IMR-90 (cell line): ENCODE data around the gene UBL4B. TPM values are rescaled to one million over a fixed set of nuclear protein-coding genes. Genes with fewer than 3 reads are reported as not detected.

Experiments
- ATAC-seq: fragments of 200-7000 bp; cut with Tn5 transposase; 2 replicates; pipeline ENCODE4 v1.9.1; 2020; ENCODE audit warnings: low read depth, mild to moderate bottlenecking, moderate library complexity
- BruUV-seq: library from RNA; stranded (reverse); fragments of 400-500 nt; replicated peaks from 2 replicates; lab custom pipeline; 2021; lab: Mats Ljungman, UMichigan
- CTCF ChIA-PET: fragments of 300-600 bp; formaldehyde crosslinking; extraction: SDS; loops from one replicate; lab custom pipeline; 2021; ENCODE audit warnings: antibody characterized with exemption; lab: Yijun Ruan, JAX
- POLR2A ChIA-PET: fragments of 300-600 bp; sonication (Branson Sonifier 250); formaldehyde crosslinking; loops from one replicate; lab custom pipeline; 2022; ENCODE audit warnings: antibody characterized with exemption; ENCODE audit not compliant: unreplicated experiment; lab: Charles Lee
- DNase-seq: peaks from one replicate; pipeline ENCODE4 v3.0.0; 2013
- H2AFZ ChIP-seq: replicated peaks from 2 replicates; pipeline ENCODE3; 2013; ENCODE audit warnings: low read length, mild to moderate bottlenecking; ENCODE audit not compliant: poor library complexity
- H2AK5ac ChIP-seq: 2 replicates; pipeline ENCODE4 v1.6.1; 2013; ENCODE audit warnings: low read depth, low read length, inconsistent platforms
- H2AK9ac ChIP-seq: replicated peaks from 2 replicates; pipeline ENCODE3; 2013; ENCODE audit warnings: mild to moderate bottlenecking, low read depth, low read length, moderate library complexity; ENCODE audit not compliant: poor library complexity
- H2BK120ac ChIP-seq: 2 replicates; pipeline ENCODE4 v1.6.1; 2013; ENCODE audit warnings: low read depth, low read length, inconsistent platforms
- H2BK15ac ChIP-seq: 3 replicates; pipeline ENCODE4 v1.6.1; 2013; ENCODE audit warnings: low read depth, low read length, inconsistent platforms
- H2BK20ac ChIP-seq: 2 replicates; pipeline ENCODE4 v1.6.1; 2013; ENCODE audit warnings: low read depth, mild to moderate bottlenecking, inconsistent platforms, low read length, moderate library complexity
- H2BK5ac ChIP-seq: 2 replicates; pipeline ENCODE4 v1.6.1; 2013; ENCODE audit warnings: mild to moderate bottlenecking, low read depth, low read length, inconsistent platforms; ENCODE audit not compliant: poor library complexity, severe bottlenecking
- H3K14ac ChIP-seq: replicated peaks from 2 replicates; pipeline ENCODE4 v1.6.1; 2013; ENCODE audit warnings: low read depth, low read length, inconsistent platforms
- H3K18ac ChIP-seq: 2 replicates; pipeline ENCODE4 v1.6.1; 2013; ENCODE audit warnings: low read depth, low read length, control low read depth
- H3K23ac ChIP-seq: 2 replicates; pipeline ENCODE4 v1.6.1; 2013; ENCODE audit warnings: low read depth, low read length, inconsistent platforms
- H3K27ac ChIP-seq: 2 replicates; pipeline ENCODE4 v1.5.1; 2013; ENCODE audit warnings: mild to moderate bottlenecking, control low read depth, low read length; ENCODE audit not compliant: insufficient read depth
- H3K27me3 ChIP-seq: 2 replicates; pipeline ENCODE4 v1.6.1; 2013; ENCODE audit warnings: low read length; ENCODE audit not compliant: control insufficient read depth, insufficient read depth
- H3K36me3 ChIP-seq: 2 replicates; pipeline ENCODE4 v1.6.1; 2013; ENCODE audit warnings: low read length, mixed read lengths; ENCODE audit not compliant: control insufficient read depth, insufficient read depth
- H3K4ac ChIP-seq: 2 replicates; pipeline ENCODE4 v1.6.1; 2013; ENCODE audit warnings: low read depth, low read length, inconsistent platforms
- H3K4me1 ChIP-seq: 2 replicates; pipeline ENCODE4 v1.6.1; 2013; ENCODE audit warnings: low read length, mixed read lengths; ENCODE audit not compliant: control insufficient read depth, insufficient read depth
- H3K4me2 ChIP-seq: 2 replicates; pipeline ENCODE4 v1.6.1; 2013; ENCODE audit warnings: low read depth, mild to moderate bottlenecking, control low read depth, low read length, moderate library complexity
- H3K4me3 ChIP-seq: 2 replicates; pipeline ENCODE4 v1.5.1; 2013; ENCODE audit warnings: low read depth, mild to moderate bottlenecking, control low read depth, low read length, moderate library complexity; ENCODE audit not compliant: insufficient read depth
- H3K56ac ChIP-seq: 2 replicates; pipeline ENCODE4 v1.6.1; 2013; ENCODE audit warnings: low read length, inconsistent platforms; ENCODE audit not compliant: insufficient read depth; ENCODE audit errors: extremely low read depth
- H3K79me1 ChIP-seq, 2 experiments: 2 replicates each; pipeline ENCODE4 v1.6.1; 2013; ENCODE audit warnings: low read length in 2 of 2, inconsistent platforms in 1 of 2, low read depth in 1 of 2
- H3K9ac ChIP-seq: 2 replicates; pipeline ENCODE4 v1.6.1; 2013; ENCODE audit warnings: low read depth, low read length, control low read depth
- H3K9me1 ChIP-seq: 2 replicates; pipeline ENCODE4 v1.6.1; 2013; ENCODE audit warnings: low read length, inconsistent platforms; ENCODE audit not compliant: insufficient read depth
- H3K9me3 ChIP-seq: 2 replicates; pipeline ENCODE4 v1.6.1; 2013; ENCODE audit warnings: low read length; ENCODE audit not compliant: control insufficient read depth, insufficient read depth
- H4K20me1 ChIP-seq: 2 replicates; pipeline ENCODE4 v1.6.1; 2013; ENCODE audit warnings: low read length, inconsistent platforms; ENCODE audit not compliant: insufficient read depth
- H4K5ac ChIP-seq: 2 replicates; pipeline ENCODE4 v1.6.1; 2013; ENCODE audit warnings: mild to moderate bottlenecking, low read depth, low read length, control low read depth
- H4K8ac ChIP-seq, 2 experiments: 2 replicates each; pipeline ENCODE4 v1.6.1; 2013; ENCODE audit warnings: low read depth in 2 of 2, low read length in 2 of 2, control low read depth in 1 of 2, inconsistent platforms in 1 of 2
- H4K91ac ChIP-seq: 2 replicates; pipeline ENCODE4 v1.6.1; 2013; ENCODE audit warnings: low read depth, low read length, inconsistent platforms; ENCODE audit not compliant: insufficient read depth
- CEBPB ChIP-seq: IDR thresholded peaks from 2 replicates; pipeline ENCODE4 v1.6.1; 2012; ENCODE audit warnings: low read depth, low read length, improper control_type of control experiment
- CHD1 ChIP-seq: IDR thresholded peaks from 2 replicates; pipeline ENCODE4 v1.6.1; 2012; ENCODE audit warnings: low read depth, low read length, improper control_type of control experiment
- FOS ChIP-seq: fragments of 150-350 bp; IDR thresholded peaks from 2 replicates; pipeline ENCODE4 v1.6.1; 2016; ENCODE audit warnings: low read depth, low read length
- MAZ ChIP-seq: IDR thresholded peaks from 2 replicates; pipeline ENCODE4 v1.6.1; 2012; ENCODE audit warnings: low read depth, mild to moderate bottlenecking, low read length, improper control_type of control experiment, moderate library complexity, borderline replicate concordance
- MXI1 ChIP-seq: IDR thresholded peaks from 2 replicates; pipeline ENCODE4 v1.6.1; 2012; ENCODE audit warnings: low read depth, mild to moderate bottlenecking, low read length, moderate library complexity, borderline replicate concordance
- NFE2L2 ChIP-seq: fragments of 150-350 bp; IDR thresholded peaks from 2 replicates; pipeline ENCODE4 v1.6.1; 2016; ENCODE audit warnings: low read depth, mild to moderate bottlenecking, low read length
- POLR2A ChIP-seq: IDR thresholded peaks from 2 replicates; pipeline ENCODE4 v1.6.1; 2012; ENCODE audit warnings: mild to moderate bottlenecking, low read depth, low read length
- SMC3 ChIP-seq: fragments of 150-350 bp; IDR thresholded peaks from 2 replicates; pipeline ENCODE4 v1.6.1; 2016; ENCODE audit warnings: low read depth, mild to moderate bottlenecking, antibody characterized with exemption, low read length, moderate library complexity
- USF2 ChIP-seq: fragments of 150-350 bp; IDR thresholded peaks from 2 replicates; pipeline ENCODE4 v1.6.1; 2017; ENCODE audit warnings: mild to moderate bottlenecking, antibody characterized with exemption, low read length, low read depth
- WGBS, 2 experiments: methylation state at CpG; one replicate each; pipeline versions ENCODE4 v1.1.5 to v1.1.7; 2013; ENCODE audit warnings: missing lambda C conversion rate in 2 of 2; ENCODE audit not compliant: insufficient read length in 1 of 2; ENCODE audit errors: extremely low coverage in 2 of 2; 5-methylcytosine and 5-hydroxymethylcytosine counted together
- dilution Hi-C: fragments of 300-500 bp; cut with HindIII; formaldehyde crosslinking; loops from one replicate; pipeline ENCODE4 v1.14.3; 2018; ENCODE audit warnings: low sequenced_read_pairs; ENCODE audit not compliant: unreplicated experiment
- in situ Hi-C: fragments of 300-500 bp; cut with MboI; formaldehyde crosslinking; loops from 3 replicates; pipeline ENCODE4 v1.14.3; 2019; ENCODE audit warnings: low sequenced_read_pairs, inconsistent platforms, mixed read lengths
- intact Hi-C: fragments of 100-400 bp; cut with micrococcal nuclease; formaldehyde crosslinking; loops from 2 replicates; pipeline ENCODE4 v1.10.0; 2022
- polyA plus RNA-seq, 3 experiments: library from polyadenylated mRNA; depleted of rRNA; stranded (reverse); fragments of >200 nt; gene quantifications; 2 replicates each; pipeline ENCODE4 v1.2.3, GENCODE V29; 2012; ENCODE audit warnings: low replicate concordance in 1 of 3
- total RNA-seq: library from RNA; depleted of rRNA; stranded (reverse); fragments of >200 nt; gene quantifications from 2 replicates; pipeline ENCODE4 v1.2.3, GENCODE V29; 2012

UBL4B gene
- total and polyA plus RNA-seq, 2 of the 4 experiments (the other 2 are of a cell fraction) = not detected

- Histone ChIP-seq H3K18ac (no peak overlapping the region), H3K9me1 (no peaks in the 10 kb centered on the region), H2BK5ac (no peak overlapping the region), H3K23ac (no peak overlapping the region; the same call in 1 of the 2 replicates), H3K14ac (no peak overlapping the region), H2AK9ac (no peak overlapping the region), H2BK120ac (no peak overlapping the region), H3K4me1 (no peaks in the 10 kb centered on the region), H3K36me3 (no peaks in the 10 kb centered on the region), H4K8ac (no peak overlapping the region), H4K5ac (no peak overlapping the region), H3K79me1 (no peaks in the 10 kb centered on the region), H3K4ac (no peak overlapping the region), H3K27me3 (peaks cover 67% of the 10 kb centered on the region), H2BK15ac (no peak overlapping the region), H4K91ac (no peak overlapping the region), H2AK5ac (no peak overlapping the region), H3K27ac (no peak overlapping the region), H3K9me3 (no peaks in the 10 kb centered on the region), H4K20me1 (no peaks in the 10 kb centered on the region), H3K9ac (no peak overlapping the region), H2BK20ac (no peak overlapping the region), H2AFZ (no peak overlapping the region), H3K56ac (no peak overlapping the region), H3K4me3 (no peak overlapping the region), H3K4me2 (no peak overlapping the region)
- CTCF ChIA-PET = no interaction called here
- dilution Hi-C loops = no loop called here
- intact Hi-C loops = loop anchor here (2.0 kb wide), 1 partner anchor 29 kb away; no protein-coding TSS in a partner anchor
- 50% methylated on average over 2 of the region's 5 CpGs; no CpG with 5 or more reads in 1 of the 2 experiments for WGBS, 2 experiments
- DNase-seq (no peak), ATAC-seq (no peak)
- BruUV-seq = no TSS peak
- TF ChIP-seq FOS = no peak
- no peak for TF ChIP-seq NFE2L2
- TF ChIP-seq CHD1 = no peak
- TF ChIP-seq SMC3 = no peak
- TF ChIP-seq USF2 = no peak
- no peak for TF ChIP-seq MXI1
- TF ChIP-seq CEBPB = no peak
- no peak for TF ChIP-seq POLR2A
- no peak for TF ChIP-seq MAZ
- in situ Hi-C loops = no loop called here
- POLR2A ChIA-PET = no interaction called here
Observed at GRCh38 chr1:110114173-110114572, 1.9 kb downstream of the UBL4B start.
